ENCODE measurements around the gene ATP2A1.

GRCh38 chr16:28882551-28883160, 4.4 kb downstream of the ATP2A1 start:
- no peak for TF ChIP-seq REST (IDR thresholded peaks at IDR 0.05; ENCODE audit: insufficient read depth in 1 of 2, low read depth in 2 of 2, low read length in 1 of 2)
- TF ChIP-seq CTCF (IDR thresholded peaks at IDR 0.05), result no peak
- no peak for TF ChIP-seq TCF7L2 (IDR thresholded peaks at IDR 0.05; ENCODE audit: low read depth, low read length)
- TF ChIP-seq POLR2AphosphoS5 (IDR thresholded peaks at IDR 0.05; ENCODE audit: low read depth, low read length), result no peak
- no peak for TF ChIP-seq SIN3A (IDR thresholded peaks at IDR 0.05; ENCODE audit: borderline replicate concordance, insufficient read depth, low read depth, low read length)

Measured in Panc1 (cell line).